GM12874 (cell line): ENCODE data around the gene PLPP4.

Source experiments
- TF ChIP-seq, protein P1 (sequence below): IDR thresholded peaks from 2 replicates; pipeline ENCODE4 v1.5.1; 2011; ENCODE audit warnings: low read depth, mild to moderate bottlenecking, control low read depth, low read length, moderate library complexity; ENCODE audit not compliant: insufficient read depth

PLPP4 gene

DNA sequence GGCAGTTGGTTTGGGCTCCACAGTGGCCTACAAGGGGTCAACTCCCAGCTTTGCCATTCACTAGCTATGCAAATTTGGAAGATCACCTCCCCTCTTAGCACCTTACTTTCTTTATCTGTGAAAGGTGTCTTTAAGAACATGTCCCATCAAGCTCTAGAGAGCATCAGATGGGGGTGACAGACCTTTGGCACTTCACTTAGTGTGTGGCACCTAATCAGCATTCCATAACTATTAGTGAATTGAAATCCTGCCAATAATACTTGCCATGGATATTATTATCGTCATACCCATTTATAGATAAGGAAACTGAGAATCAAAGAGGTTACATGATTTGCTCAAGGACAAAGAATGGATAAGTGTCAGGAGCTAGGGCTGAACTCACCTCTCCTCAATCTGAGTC lies 51.9 kb downstream of the PLPP4 start:
- TF ChIP-seq, protein P1, sequence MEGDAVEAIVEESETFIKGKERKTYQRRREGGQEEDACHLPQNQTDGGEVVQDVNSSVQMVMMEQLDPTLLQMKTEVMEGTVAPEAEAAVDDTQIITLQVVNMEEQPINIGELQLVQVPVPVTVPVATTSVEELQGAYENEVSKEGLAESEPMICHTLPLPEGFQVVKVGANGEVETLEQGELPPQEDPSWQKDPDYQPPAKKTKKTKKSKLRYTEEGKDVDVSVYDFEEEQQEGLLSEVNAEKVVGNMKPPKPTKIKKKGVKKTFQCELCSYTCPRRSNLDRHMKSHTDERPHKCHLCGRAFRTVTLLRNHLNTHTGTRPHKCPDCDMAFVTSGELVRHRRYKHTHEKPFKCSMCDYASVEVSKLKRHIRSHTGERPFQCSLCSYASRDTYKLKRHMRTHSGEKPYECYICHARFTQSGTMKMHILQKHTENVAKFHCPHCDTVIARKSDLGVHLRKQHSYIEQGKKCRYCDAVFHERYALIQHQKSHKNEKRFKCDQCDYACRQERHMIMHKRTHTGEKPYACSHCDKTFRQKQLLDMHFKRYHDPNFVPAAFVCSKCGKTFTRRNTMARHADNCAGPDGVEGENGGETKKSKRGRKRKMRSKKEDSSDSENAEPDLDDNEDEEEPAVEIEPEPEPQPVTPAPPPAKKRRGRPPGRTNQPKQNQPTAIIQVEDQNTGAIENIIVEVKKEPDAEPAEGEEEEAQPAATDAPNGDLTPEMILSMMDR = no peak

DNA sequence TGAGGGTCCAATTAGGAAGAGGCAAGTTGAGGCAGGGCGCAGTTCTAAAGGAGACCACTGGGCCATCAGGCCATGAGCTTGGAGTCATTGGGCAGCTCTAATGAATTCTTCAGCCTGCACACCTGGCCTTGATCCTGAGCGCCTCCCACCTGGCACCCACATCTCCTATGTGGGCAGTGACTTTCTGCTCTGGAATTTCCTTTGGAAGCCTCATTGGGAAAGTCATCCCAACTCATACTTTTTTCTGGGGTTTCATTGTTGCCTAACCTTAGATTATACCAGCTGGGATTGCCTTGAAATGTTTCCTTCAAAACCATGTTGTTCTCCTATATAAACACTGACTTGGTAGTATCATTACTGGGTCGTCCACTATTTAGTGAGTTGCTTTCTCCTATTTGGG lies 54.1 kb downstream of the PLPP4 start:
- TF ChIP-seq, protein P1 = no peak

DNA sequence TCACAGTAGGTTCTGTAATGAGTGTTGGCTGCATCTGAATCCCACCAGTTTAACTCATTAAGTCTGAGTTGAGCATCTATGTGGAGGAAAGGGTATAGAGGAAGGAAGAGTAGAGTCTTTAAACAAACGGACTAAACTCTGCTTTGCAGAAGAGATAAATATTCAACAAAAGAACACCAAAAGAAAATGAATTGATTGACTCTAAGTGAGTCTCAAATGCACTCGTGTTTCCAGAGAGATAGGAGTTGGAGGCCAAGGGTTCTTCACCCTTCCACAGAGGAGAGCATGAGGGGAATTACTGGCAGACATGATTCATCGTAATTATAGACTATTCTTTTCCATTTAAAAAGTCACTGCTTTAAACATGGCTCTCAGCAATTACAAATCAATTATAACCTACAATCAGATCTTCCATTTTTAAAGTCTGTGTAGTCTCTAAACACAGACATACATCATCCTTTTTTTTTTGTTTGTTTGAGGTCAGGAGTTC lies 56.3 kb downstream of the PLPP4 start:
- TF ChIP-seq, protein P1 = no peak

DNA sequence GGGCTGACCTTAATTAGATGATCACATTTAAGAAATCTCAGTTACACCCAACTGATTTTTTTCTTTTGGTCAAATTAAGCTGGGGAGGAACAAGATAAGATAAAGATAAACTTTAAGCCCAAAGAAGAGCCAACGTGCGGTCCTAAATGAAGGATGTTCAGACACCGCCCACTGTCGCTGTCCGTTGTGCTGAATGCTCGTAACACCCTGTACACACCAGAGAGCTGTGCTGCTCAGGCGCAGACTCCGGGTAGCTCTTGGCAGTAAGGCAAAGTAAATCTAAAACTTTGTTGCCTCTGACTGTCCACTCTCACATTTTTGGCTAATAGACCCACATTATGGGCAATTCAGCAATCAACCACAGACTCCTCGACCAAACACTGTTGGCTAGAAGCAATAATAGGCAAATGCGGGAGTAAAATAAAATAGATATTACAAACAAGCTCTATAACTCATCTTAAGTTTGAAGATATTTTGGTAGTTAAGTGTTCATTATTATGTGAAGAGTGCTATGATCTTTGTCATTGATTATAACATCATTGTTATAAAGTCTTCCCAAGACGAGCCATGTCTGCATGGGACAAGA lies 57.1 kb downstream of the PLPP4 start:
- TF ChIP-seq, protein P1 = no peak

DNA sequence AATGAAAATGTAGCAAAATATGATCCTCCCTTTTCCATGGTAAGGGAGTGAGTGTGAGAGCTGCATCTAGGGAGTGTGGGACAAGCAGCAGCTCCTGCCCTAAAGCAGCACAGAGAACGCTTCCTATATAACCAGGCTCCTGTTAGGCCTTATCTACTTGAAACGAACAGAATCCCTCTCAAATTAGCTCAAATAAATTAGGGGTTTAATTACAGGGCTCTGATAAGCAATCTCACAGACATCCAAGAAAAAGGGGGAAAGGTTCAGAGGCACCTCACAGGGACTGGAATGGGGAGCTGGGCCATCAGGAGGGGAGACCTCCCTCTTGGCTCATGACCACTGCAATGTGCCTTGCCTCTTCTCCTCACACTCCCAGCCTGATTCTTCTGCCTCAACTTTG lies 57.9 kb downstream of the PLPP4 start:
- TF ChIP-seq, protein P1 = no peak

DNA sequence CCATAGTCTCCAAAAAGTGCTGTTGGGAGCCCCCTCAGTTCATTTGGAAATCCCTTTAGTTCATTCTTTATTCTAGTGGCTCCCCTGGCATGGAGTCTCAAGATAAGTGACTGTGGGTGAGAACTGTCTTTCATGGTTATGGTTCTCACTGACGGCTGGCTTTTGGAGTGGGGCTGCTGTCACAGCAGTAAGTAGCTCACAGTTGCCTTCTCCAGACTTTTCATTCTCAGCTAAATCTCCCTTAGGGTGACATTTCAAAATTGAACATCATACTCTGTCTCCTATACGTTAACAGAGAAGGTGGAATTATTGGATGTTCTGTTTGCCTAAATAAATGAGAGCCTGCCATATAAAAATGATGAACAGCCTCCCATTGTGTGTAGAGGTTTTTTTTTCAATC lies 58.7 kb downstream of the PLPP4 start:
- TF ChIP-seq, protein P1 = no peak

DNA sequence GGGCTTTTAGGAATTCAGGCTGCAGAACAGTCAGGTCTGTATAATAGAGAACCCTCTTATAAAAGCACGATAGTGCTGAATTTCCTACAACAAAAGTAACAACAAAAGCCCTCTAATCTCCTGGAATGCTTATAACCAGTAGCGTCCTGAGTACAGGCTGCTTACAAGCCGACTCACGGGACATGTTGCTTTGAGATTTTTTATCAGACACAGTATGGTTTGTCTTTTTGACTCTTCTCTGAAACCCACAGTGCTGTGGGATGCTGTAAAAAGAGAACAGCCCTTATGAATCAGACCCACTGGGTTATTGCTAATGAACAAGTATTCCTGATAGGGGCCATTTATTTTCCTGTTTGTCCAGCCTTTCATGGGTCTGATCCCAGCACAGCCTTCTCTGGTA lies 59.4 kb downstream of the PLPP4 start:
- TF ChIP-seq, protein P1 = no peak

DNA sequence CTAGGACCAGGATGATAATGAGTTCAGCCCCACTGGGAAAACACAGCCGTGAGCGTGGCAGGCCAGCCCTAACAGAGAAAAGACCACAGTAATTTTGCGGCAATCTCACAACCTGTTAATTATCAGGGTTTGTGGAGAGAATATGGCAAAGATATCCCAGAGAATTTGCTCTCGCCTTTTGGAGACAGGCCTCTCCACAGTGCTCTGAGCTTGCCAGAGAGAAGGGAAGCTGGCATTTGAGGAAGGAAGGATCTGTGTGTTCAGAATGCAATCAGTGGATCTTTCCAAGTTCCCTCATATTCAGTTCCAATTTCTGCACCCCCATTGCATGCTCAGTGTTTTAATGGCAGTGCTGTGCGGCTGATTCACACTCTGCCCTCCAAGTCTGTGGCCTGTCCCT lies 60.2 kb downstream of the PLPP4 start:
- TF ChIP-seq, protein P1 = no peak
